ENCODE results near the gene SRRM1.

SRRM1 gene

GRCh38 chr1:24642481-24643362 is at the start of gene SRRM1:
SRRM1 (plus strand) TSS chr1:24643302; CDS start chr1:24643327, 25 bp downstream.
- peak; percentile 96 for DNase-seq (ENCODE audit: low read depth)

- no peak for DNase-seq (ENCODE audit: low read depth)
Measured at GRCh38 chr1:24594328-24594598, 48.8 kb upstream of the SRRM1 start.

- no peak for DNase-seq (ENCODE audit: low read depth)
Measured at GRCh38 chr1:24596401-24596880, 46.7 kb upstream of the SRRM1 start.

GRCh38 chr1:24599265-24599664 is 43.8 kb upstream of the SRRM1 start:
- DNase-seq (ENCODE audit: low read depth) = no peak

GRCh38 chr1:24600551-24600950 is 42.6 kb upstream of the SRRM1 start:
- no peak for DNase-seq (ENCODE audit: low read depth)

- no peak for DNase-seq (ENCODE audit: low read depth)
Measured at GRCh38 chr1:24605534-24606295, 37.4 kb upstream of the SRRM1 start.

- DNase-seq (ENCODE audit: low read depth) = no peak
Measured at GRCh38 chr1:24606296-24606605, 36.9 kb upstream of the SRRM1 start.

- no peak for DNase-seq (ENCODE audit: low read depth)
Measured at GRCh38 chr1:24606621-24607020, 36.5 kb upstream of the SRRM1 start.

GRCh38 chr1:24609949-24610517 is 33.1 kb upstream of the SRRM1 start:
- DNase-seq (ENCODE audit: low read depth) = no peak

GRCh38 chr1:24619376-24619775 is 23.7 kb upstream of the SRRM1 start:
- no peak for DNase-seq (ENCODE audit: low read depth)

GRCh38 chr1:24620678-24621077 is 22.4 kb upstream of the SRRM1 start:
- DNase-seq (ENCODE audit: low read depth) = no peak

GRCh38 chr1:24621121-24621520 is 22.0 kb upstream of the SRRM1 start:
- no peak for DNase-seq (ENCODE audit: low read depth)

- no peak for DNase-seq (ENCODE audit: low read depth)
Measured at GRCh38 chr1:24622218-24622617, 20.9 kb upstream of the SRRM1 start.

GRCh38 chr1:24632832-24633175 is 10.3 kb upstream of the SRRM1 start:
- no peak for DNase-seq (ENCODE audit: low read depth)

GRCh38 chr1:24635195-24635843 is 7.8 kb upstream of the SRRM1 start:
- no peak for DNase-seq (ENCODE audit: low read depth)

GRCh38 chr1:24636661-24637357 is 6.3 kb upstream of the SRRM1 start:
- no peak for DNase-seq (ENCODE audit: low read depth)

GRCh38 chr1:24639094-24639493 is 4.0 kb upstream of the SRRM1 start:
- no peak for DNase-seq (ENCODE audit: low read depth)

- no peak for DNase-seq (ENCODE audit: low read depth)
Measured at GRCh38 chr1:24639881-24640280, 3.2 kb upstream of the SRRM1 start.

GRCh38 chr1:24640288-24640687 is 2.8 kb upstream of the SRRM1 start:
- DNase-seq (ENCODE audit: low read depth) = no peak

- peak; percentile 6 for DNase-seq (ENCODE audit: low read depth)
Measured at GRCh38 chr1:24641646-24642151, 1.4 kb upstream of the SRRM1 start.

GRCh38 chr1:24643363-24644099 is 429 bp downstream of the SRRM1 start:
- DNase-seq (ENCODE audit: low read depth) = no peak
